ENCODE results near the gene MICU1. TPM values are rescaled to one million over a fixed set of nuclear protein-coding genes. Genes with fewer than 3 reads are reported as not detected.

Gene MICU1
- total and polyA plus RNA-seq, 3 donors from 2014 or later: 34.7 to 42.7 (median 38.9) TPM

DNA sequence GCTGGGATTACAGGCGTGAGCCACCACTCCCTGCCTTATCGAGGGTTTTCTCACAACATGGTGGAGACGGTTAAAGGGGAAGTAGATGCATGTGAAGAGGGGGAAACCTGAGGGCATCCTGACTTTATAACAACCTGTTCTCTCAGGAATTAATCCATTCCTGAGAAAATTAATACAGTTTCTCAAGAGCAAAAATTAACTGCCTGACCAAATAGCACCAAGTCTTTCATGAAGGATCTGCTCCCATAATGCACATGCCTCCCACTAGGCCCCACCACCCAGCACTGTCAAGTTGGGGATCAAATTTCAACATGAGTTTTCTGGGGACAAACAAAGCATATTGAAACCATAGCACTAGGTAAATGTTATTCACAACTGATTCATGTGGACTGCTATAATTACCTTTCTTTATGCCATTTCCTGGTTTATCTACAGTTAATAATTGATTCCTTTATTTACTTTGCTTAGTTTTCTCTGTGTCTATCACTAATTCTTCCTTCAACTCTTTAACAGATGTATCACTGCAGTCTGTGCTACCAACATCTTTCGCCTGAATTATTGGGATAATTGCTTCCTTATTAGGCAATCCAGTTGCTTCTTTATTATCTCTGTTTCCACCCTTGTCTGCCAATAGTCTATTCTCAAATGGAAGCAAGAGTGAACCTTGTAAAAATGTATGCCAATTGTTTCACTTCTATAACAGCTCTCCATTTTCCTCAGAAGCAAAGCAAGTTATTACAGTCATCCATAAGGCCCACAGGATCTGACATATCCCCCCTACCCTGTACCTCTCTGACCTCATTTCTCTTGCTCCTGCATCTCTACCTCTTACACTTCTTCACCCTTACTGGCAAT is 12.9 kb upstream of the MICU1 start:
- DNase-seq: no peak
- no peaks in the 10 kb centered on the region for H3K27me3 ChIP-seq
- intact Hi-C loops (cut with DNase I; ENCODE audit: low total_unique reads): loop anchor here (10.0 kb wide), 1 partner anchor 284 kb away; the partner anchor contains the start of gene DNAJB12
- WGBS, 2 donors: 67 to 74% methylated on average over 4 of the region's 4 CpGs
- no peak for TF ChIP-seq POLR2A (IDR thresholded peaks at IDR 0.05)
- TF ChIP-seq, protein P1, sequence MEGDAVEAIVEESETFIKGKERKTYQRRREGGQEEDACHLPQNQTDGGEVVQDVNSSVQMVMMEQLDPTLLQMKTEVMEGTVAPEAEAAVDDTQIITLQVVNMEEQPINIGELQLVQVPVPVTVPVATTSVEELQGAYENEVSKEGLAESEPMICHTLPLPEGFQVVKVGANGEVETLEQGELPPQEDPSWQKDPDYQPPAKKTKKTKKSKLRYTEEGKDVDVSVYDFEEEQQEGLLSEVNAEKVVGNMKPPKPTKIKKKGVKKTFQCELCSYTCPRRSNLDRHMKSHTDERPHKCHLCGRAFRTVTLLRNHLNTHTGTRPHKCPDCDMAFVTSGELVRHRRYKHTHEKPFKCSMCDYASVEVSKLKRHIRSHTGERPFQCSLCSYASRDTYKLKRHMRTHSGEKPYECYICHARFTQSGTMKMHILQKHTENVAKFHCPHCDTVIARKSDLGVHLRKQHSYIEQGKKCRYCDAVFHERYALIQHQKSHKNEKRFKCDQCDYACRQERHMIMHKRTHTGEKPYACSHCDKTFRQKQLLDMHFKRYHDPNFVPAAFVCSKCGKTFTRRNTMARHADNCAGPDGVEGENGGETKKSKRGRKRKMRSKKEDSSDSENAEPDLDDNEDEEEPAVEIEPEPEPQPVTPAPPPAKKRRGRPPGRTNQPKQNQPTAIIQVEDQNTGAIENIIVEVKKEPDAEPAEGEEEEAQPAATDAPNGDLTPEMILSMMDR (IDR thresholded peaks at IDR 0.05): no peak
- no peaks in the 10 kb centered on the region for H3K4me1 ChIP-seq
- no peaks in the 10 kb centered on the region for H3K9me3 ChIP-seq
- H3K4me3 ChIP-seq: no peak overlapping the region
- no peaks in the 10 kb centered on the region for H3K36me3 ChIP-seq (ENCODE audit: low read depth, missing control alignments)
- no peak overlapping the region for H3K27ac ChIP-seq

DNA sequence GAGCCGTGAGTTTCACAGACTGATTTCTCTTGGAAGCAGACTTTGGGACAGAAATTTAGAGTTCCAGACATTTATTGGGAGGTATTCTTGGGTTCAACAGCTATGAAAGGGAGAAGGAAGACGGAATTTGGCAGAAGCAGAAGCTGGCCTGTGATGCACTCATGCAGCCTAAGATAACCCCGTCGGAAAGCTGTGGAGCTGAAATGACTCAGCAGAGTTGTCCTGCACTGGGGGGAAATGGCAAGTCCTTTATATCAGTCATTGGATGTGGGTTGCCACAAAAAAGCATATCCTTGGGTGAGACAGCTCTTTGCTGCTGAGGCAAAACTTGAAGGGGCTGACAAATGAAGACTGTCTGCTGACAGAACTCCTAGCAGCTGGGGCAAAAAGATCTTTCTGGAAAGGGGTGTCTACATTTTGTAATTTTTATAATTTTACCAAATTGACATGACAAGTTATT is 11.5 kb upstream of the MICU1 start:
- DNase-seq: peak; percentile 21

DNA sequence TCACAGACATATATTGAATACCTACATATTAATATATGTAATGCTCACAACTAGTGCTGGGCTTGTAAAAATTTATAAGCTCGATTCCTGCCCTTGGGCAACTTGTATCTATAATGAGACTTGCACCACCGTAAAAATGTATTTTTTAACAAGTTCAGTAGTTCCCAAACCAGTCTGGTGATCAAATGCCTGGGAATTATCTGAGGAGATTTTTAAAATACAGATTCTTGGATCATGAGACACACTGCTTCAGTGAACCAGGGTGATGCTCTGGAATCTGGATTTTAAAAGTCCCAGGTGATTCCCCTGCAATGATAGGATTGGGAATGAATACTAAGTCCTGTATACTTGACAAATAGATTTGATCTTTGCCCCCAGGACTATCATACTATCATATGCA is 4.3 kb upstream of the MICU1 start:
- 87 to 89% methylated on average over 2 of the region's 2 CpGs for WGBS, 2 donors
- Histone ChIP-seq H3K27me3 (no peaks in the 10 kb centered on the region), H3K4me3 (no peak overlapping the region), H3K27ac (no peak overlapping the region), H3K36me3 (ENCODE audit: low read depth, missing control alignments) (no peaks in the 10 kb centered on the region), H3K4me1 (no peaks in the 10 kb centered on the region), H3K9me3 (no peaks in the 10 kb centered on the region)
- no peak for DNase-seq
- TF ChIP-seq POLR2A (IDR thresholded peaks at IDR 0.05): no peak
- intact Hi-C loops (cut with DNase I; ENCODE audit: low total_unique reads): loop anchor here (10.0 kb wide), 1 partner anchor 275 kb away; the partner anchor contains the start of gene DNAJB12

More for the DNA sequence above, 11.5 kb upstream of the MICU1 start:
- H3K36me3 ChIP-seq (ENCODE audit: low read depth, missing control alignments): no peaks in the 10 kb centered on the region
- WGBS, 2 donors: 53 to 54% methylated on average over 4 of the region's 4 CpGs
- no peak overlapping the region for H3K4me3 ChIP-seq
- no peaks in the 10 kb centered on the region for H3K9me3 ChIP-seq
- intact Hi-C loops (cut with DNase I; ENCODE audit: low total_unique reads): loop anchor here (10.0 kb wide), 1 partner anchor 283 kb away; the partner anchor contains the start of gene DNAJB12
- H3K4me1 ChIP-seq: no peaks in the 10 kb centered on the region
- H3K27ac ChIP-seq: no peak overlapping the region
- TF ChIP-seq, protein P1 (IDR thresholded peaks at IDR 0.05): no peak
- TF ChIP-seq POLR2A (IDR thresholded peaks at IDR 0.05): no peak
- H3K27me3 ChIP-seq: no peaks in the 10 kb centered on the region

DNA sequence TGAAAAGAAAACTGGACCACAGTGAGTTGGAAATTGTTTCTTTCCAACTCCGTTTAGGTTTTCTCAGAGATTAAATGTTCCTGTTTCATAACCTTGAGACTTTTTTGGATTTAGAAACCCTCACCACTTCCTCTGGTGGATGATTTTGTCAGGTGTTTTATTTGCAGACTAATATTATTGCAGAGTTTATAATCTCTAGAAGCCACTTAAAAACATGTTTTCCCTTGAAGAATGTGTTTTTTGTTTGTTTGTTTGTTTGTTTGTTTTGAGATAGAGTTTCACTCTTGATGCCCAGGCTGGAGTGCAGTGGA is 520 bp upstream of the MICU1 start:
- DNase-seq: no peak
- no peaks in the 10 kb centered on the region for H3K27me3 ChIP-seq
- no peaks in the 10 kb centered on the region for H3K9me3 ChIP-seq
- TF ChIP-seq POLR2A (IDR thresholded peaks at IDR 0.05): no peak
- TF ChIP-seq, protein P1 (IDR thresholded peaks at IDR 0.05): no peak
- peak overlapping the region; percentile 75 to 91 for H3K4me3 ChIP-seq
- H3K36me3 ChIP-seq (ENCODE audit: low read depth, missing control alignments): no peaks in the 10 kb centered on the region
- H3K27ac ChIP-seq: peak overlapping the region; percentile 85 to 89
- peaks cover 5% of the 10 kb centered on the region for H3K4me1 ChIP-seq
- intact Hi-C loops (cut with DNase I; ENCODE audit: low total_unique reads): no loop called here
- WGBS, 2 donors: 0% methylated on average over 1 of the region's 1 CpG

DNA sequence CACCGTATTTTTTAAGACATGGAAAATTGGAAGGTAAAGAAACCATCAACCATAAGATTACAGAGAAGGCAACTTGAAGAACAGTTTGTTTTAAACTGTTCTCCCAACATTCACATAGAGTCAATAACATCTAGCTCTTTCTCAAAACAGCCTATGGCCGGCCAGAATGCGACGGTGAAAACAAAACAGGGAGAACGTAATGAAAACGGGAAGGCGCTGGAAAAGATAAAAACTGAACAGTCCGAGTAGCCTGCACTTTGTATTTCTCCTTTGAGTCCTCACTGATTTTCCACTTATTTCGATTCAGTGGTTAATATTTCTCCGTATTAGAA is 637 bp downstream of the MICU1 start:
- H3K9me3 ChIP-seq: no peaks in the 10 kb centered on the region
- no peak for DNase-seq
- H3K27me3 ChIP-seq: no peaks in the 10 kb centered on the region
- 1% methylated on average over 10 of the region's 10 CpGs for WGBS, 2 donors
- peak overlapping the region; percentile 75 to 91 for H3K4me3 ChIP-seq
- TF ChIP-seq, protein P1 (IDR thresholded peaks at IDR 0.05): no peak
- no peak for TF ChIP-seq POLR2A (IDR thresholded peaks at IDR 0.05)
- intact Hi-C loops (cut with DNase I; ENCODE audit: low total_unique reads): no loop called here
- peaks cover 5% of the 10 kb centered on the region for H3K4me1 ChIP-seq
- no peaks in the 10 kb centered on the region for H3K36me3 ChIP-seq (ENCODE audit: low read depth, missing control alignments)
- H3K27ac ChIP-seq: peak overlapping the region; percentile 85 to 89
